ENCODE measurements around the gene CYTH1. TPM values are rescaled to one million over a fixed set of nuclear protein-coding genes. Genes with fewer than 3 reads are reported as not detected.

Gene CYTH1
- total RNA-seq, 1 experiment from 2014 or later = 20.0 TPM

DNA sequence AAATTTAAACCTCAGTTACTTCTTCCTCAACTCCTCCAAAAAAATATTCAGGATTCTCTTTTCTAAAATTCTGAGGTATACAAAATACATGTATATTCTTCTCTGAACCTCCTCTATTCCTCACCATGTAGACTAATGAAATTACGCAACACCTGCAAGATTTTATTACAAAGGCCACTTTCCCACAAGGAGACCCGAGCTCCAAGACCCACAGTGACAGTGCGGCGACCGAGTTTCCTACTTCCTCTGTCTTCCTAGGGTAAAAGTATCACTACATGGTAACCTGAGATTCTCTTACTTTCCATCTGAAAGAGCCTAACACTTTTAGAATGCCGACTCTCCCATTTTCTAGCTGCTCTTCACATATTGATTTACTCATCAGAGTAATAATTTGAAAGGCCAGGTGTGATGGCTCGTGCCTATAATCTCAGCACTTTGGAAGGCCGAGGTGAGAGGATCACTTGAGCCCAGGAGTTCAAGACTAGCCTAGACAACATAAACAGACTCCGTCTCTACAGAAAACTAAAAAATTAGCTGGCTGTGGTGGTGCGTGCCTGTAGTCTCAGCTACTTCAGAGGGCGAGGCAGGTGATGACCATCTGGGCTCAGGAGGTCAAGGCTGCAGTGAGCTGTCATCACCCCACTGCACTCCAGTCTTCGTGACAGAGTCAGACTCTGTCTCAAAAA lies 35.7 kb downstream of the CYTH1 start:
- H3K27ac Mint-ChIP-seq = peak overlapping the region; percentile 88
- peaks cover 33% of the 10 kb centered on the region for H3K4me1 Mint-ChIP-seq
- DNase-seq (ENCODE audit: low spot score) (no peak), ATAC-seq (peak; percentile 58)
- H3K9me3 Mint-ChIP-seq = no peaks in the 10 kb centered on the region
- no peaks in the 10 kb centered on the region for H3K36me3 Mint-ChIP-seq
- no peaks in the 10 kb centered on the region for H3K27me3 Mint-ChIP-seq (ENCODE audit: low read depth)
- peak overlapping the region; percentile 18; the same call in 1 of the 2 replicates for H3K4me3 Mint-ChIP-seq
- no peak for TF ChIP-seq ATF3 (CRISPR knock-in tag; conservative IDR thresholded peaks at IDR 0.05)
- TF ChIP-seq ESRRA (CRISPR knock-in tag; IDR thresholded peaks at IDR 0.05; ENCODE audit: borderline replicate concordance) = no peak
- TF ChIP-seq GABPB1 (CRISPR knock-in tag; IDR thresholded peaks at IDR 0.05) = peak; percentile 23; the same call in 1 of the 2 replicates
- POLR2A ChIA-PET = interaction anchor here (0.5 to 0.7 kb wide), 3 partner anchors 8 to 255 kb away, joined by 3 to 8 read pairs (median 5); no protein-coding TSS in a partner anchor
- CTCF ChIA-PET = interaction anchor here (1.0 to 2.1 kb wide), 11 partner anchors 10 to 249 kb away, joined by 3 to 12 read pairs (median 5); no protein-coding TSS in a partner anchor

GRCh38 chr17:78745407-78746088 lies 36.5 kb downstream of the CYTH1 start:
- ATAC-seq (no peak; the same call in 1 of the 2 replicates), DNase-seq (ENCODE audit: low spot score) (peak; percentile 28)
- H3K9me3 Mint-ChIP-seq = no peaks in the 10 kb centered on the region
- H3K27ac Mint-ChIP-seq = no peak overlapping the region
- ChIA-PET POLR2A (no interaction called here), CTCF (interaction anchor here (1.0 to 2.1 kb wide), 9 partner anchors 9 to 248 kb away, joined by 3 to 12 read pairs (median 5); no protein-coding TSS in a partner anchor)
- H3K4me3 Mint-ChIP-seq = no peak overlapping the region
- no peaks in the 10 kb centered on the region for H3K27me3 Mint-ChIP-seq (ENCODE audit: low read depth)
- TF ChIP-seq JUN (CRISPR knock-in tag; IDR thresholded peaks at IDR 0.05) (no peak), SMAD3 (CRISPR knock-in tag; IDR thresholded peaks at IDR 0.05; ENCODE audit: borderline replicate concordance) (no peak), CTCF (IDR thresholded peaks at IDR 0.05) (peak; percentile 35; the same call in 1 of the 2 replicates)
- TF ChIP-seq, protein P1, sequence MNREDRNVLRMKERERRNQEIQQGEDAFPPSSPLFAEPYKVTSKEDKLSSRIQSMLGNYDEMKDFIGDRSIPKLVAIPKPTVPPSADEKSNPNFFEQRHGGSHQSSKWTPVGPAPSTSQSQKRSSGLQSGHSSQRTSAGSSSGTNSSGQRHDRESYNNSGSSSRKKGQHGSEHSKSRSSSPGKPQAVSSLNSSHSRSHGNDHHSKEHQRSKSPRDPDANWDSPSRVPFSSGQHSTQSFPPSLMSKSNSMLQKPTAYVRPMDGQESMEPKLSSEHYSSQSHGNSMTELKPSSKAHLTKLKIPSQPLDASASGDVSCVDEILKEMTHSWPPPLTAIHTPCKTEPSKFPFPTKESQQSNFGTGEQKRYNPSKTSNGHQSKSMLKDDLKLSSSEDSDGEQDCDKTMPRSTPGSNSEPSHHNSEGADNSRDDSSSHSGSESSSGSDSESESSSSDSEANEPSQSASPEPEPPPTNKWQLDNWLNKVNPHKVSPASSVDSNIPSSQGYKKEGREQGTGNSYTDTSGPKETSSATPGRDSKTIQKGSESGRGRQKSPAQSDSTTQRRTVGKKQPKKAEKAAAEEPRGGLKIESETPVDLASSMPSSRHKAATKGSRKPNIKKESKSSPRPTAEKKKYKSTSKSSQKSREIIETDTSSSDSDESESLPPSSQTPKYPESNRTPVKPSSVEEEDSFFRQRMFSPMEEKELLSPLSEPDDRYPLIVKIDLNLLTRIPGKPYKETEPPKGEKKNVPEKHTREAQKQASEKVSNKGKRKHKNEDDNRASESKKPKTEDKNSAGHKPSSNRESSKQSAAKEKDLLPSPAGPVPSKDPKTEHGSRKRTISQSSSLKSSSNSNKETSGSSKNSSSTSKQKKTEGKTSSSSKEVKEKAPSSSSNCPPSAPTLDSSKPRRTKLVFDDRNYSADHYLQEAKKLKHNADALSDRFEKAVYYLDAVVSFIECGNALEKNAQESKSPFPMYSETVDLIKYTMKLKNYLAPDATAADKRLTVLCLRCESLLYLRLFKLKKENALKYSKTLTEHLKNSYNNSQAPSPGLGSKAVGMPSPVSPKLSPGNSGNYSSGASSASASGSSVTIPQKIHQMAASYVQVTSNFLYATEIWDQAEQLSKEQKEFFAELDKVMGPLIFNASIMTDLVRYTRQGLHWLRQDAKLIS (CRISPR knock-in tag; IDR thresholded peaks at IDR 0.05; ENCODE audit: borderline replicate concordance) = no peak
- H3K4me1 Mint-ChIP-seq = peaks cover 33% of the 10 kb centered on the region
- no peaks in the 10 kb centered on the region for H3K36me3 Mint-ChIP-seq

- H3K4me3 Mint-ChIP-seq = no peak overlapping the region
- peaks cover 31% of the 10 kb centered on the region for H3K4me1 Mint-ChIP-seq
- no peaks in the 10 kb centered on the region for H3K27me3 Mint-ChIP-seq (ENCODE audit: low read depth)
- ChIA-PET POLR2A (no interaction called here), CTCF (interaction anchor here (1.2 to 2.1 kb wide), 4 partner anchors 10 to 246 kb away, joined by 3 to 10 read pairs (median 6); no protein-coding TSS in a partner anchor)
- no peaks in the 10 kb centered on the region for H3K36me3 Mint-ChIP-seq
- no peak overlapping the region for H3K27ac Mint-ChIP-seq
- DNase-seq (ENCODE audit: low spot score) (no peak), ATAC-seq (no peak)
- TF ChIP-seq ARID4B (CRISPR knock-in tag; IDR thresholded peaks at IDR 0.05; ENCODE audit: borderline replicate concordance) (no peak), SOX15 (CRISPR knock-in tag; IDR thresholded peaks at IDR 0.05) (no peak), PRRX2 (CRISPR knock-in tag; IDR thresholded peaks at IDR 0.05) (no peak), ESRRA (CRISPR knock-in tag; IDR thresholded peaks at IDR 0.05; ENCODE audit: borderline replicate concordance) (no peak), TP53 (CRISPR knock-in tag; IDR thresholded peaks at IDR 0.05) (no peak), ZNF512 (CRISPR knock-in tag; IDR thresholded peaks at IDR 0.05; ENCODE audit: borderline replicate concordance) (no peak)
- H3K9me3 Mint-ChIP-seq = no peaks in the 10 kb centered on the region
Observed at GRCh38 chr17:78742901-78743300, 39.2 kb downstream of the CYTH1 start.

Measured in WTC11 (cell line).